Ishikawa (cell line): ENCODE results near the gene BTBD9.

Source experiments
- CEBPB ChIP-seq: IDR thresholded peaks from 2 replicates; pipeline ENCODE4 v1.6.1; 2012
- CREB1 ChIP-seq: IDR thresholded peaks from 2 replicates; pipeline ENCODE4 v1.6.1; 2012; ENCODE audit warnings: low read depth
- EGR1 ChIP-seq: IDR thresholded peaks from 2 replicates; pipeline ENCODE4 v1.6.1; 2012
- EP300 ChIP-seq: IDR thresholded peaks from 2 replicates; pipeline ENCODE4 v1.6.1; 2012; ENCODE audit warnings: borderline replicate concordance
- FOXM1 ChIP-seq: IDR thresholded peaks from 2 replicates; pipeline ENCODE4 v1.6.1; 2012; ENCODE audit warnings: low read depth, borderline replicate concordance
- MAX ChIP-seq: IDR thresholded peaks from 2 replicates; pipeline ENCODE4 v1.6.1; 2012
- NFIC ChIP-seq: IDR thresholded peaks from 2 replicates; pipeline ENCODE4 v1.6.1; 2012
- RAD21 ChIP-seq: IDR thresholded peaks from 2 replicates; pipeline ENCODE4 v1.6.1; 2012; ENCODE audit warnings: low read depth
- TAF1 ChIP-seq: IDR thresholded peaks from 2 replicates; pipeline ENCODE4 v1.6.1; 2012; ENCODE audit warnings: low read depth, mild to moderate bottlenecking
- TCF12 ChIP-seq: IDR thresholded peaks from 2 replicates; pipeline ENCODE4 v1.6.1; 2012; ENCODE audit warnings: low read depth
- TEAD4 ChIP-seq: IDR thresholded peaks from 2 replicates; pipeline ENCODE4 v1.6.1; 2012
- YY1 ChIP-seq: IDR thresholded peaks from 2 replicates; pipeline ENCODE4 v1.6.1; 2012; ENCODE audit warnings: low read depth
- ZBTB7A ChIP-seq: IDR thresholded peaks from 2 replicates; pipeline ENCODE4 v1.6.1; 2012; ENCODE audit warnings: low read depth
- TF ChIP-seq, protein P1 (sequence below): IDR thresholded peaks from 2 replicates; pipeline ENCODE4 v1.6.1; 2012; ENCODE audit warnings: low read depth, mild to moderate bottlenecking
- TF ChIP-seq, protein P2 (sequence below): IDR thresholded peaks from 2 replicates; pipeline ENCODE4 v1.6.1; 2012

The BTBD9 gene

GRCh38 chr6:38378801-38379200, 260.9 kb downstream of the BTBD9 start:
- TF ChIP-seq, protein P1, sequence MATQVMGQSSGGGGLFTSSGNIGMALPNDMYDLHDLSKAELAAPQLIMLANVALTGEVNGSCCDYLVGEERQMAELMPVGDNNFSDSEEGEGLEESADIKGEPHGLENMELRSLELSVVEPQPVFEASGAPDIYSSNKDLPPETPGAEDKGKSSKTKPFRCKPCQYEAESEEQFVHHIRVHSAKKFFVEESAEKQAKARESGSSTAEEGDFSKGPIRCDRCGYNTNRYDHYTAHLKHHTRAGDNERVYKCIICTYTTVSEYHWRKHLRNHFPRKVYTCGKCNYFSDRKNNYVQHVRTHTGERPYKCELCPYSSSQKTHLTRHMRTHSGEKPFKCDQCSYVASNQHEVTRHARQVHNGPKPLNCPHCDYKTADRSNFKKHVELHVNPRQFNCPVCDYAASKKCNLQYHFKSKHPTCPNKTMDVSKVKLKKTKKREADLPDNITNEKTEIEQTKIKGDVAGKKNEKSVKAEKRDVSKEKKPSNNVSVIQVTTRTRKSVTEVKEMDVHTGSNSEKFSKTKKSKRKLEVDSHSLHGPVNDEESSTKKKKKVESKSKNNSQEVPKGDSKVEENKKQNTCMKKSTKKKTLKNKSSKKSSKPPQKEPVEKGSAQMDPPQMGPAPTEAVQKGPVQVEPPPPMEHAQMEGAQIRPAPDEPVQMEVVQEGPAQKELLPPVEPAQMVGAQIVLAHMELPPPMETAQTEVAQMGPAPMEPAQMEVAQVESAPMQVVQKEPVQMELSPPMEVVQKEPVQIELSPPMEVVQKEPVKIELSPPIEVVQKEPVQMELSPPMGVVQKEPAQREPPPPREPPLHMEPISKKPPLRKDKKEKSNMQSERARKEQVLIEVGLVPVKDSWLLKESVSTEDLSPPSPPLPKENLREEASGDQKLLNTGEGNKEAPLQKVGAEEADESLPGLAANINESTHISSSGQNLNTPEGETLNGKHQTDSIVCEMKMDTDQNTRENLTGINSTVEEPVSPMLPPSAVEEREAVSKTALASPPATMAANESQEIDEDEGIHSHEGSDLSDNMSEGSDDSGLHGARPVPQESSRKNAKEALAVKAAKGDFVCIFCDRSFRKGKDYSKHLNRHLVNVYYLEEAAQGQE: no peak
- TF ChIP-seq CEBPB: no peak
- TF ChIP-seq CREB1: no peak
- TF ChIP-seq MAX: no peak
- TF ChIP-seq, protein P2, sequence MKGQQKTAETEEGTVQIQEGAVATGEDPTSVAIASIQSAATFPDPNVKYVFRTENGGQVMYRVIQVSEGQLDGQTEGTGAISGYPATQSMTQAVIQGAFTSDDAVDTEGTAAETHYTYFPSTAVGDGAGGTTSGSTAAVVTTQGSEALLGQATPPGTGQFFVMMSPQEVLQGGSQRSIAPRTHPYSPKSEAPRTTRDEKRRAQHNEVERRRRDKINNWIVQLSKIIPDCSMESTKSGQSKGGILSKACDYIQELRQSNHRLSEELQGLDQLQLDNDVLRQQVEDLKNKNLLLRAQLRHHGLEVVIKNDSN: no peak
- TF ChIP-seq RAD21: no peak
- no peak for TF ChIP-seq NFIC
- TF ChIP-seq TEAD4: no peak
- TF ChIP-seq TAF1: no peak
- TF ChIP-seq EGR1: no peak
- no peak for TF ChIP-seq FOXM1
- TF ChIP-seq ZBTB7A: no peak
- TF ChIP-seq EP300: no peak

GRCh38 chr6:38375937-38376336, 263.8 kb downstream of the BTBD9 start:
- TF ChIP-seq ZBTB7A (no peak), EP300 (no peak), FOXM1 (no peak), NFIC (no peak), RAD21 (no peak), TCF12 (no peak), TAF1 (no peak), EGR1 (no peak), TEAD4 (no peak), CREB1 (no peak), YY1 (no peak), MAX (no peak), CEBPB (no peak)
- TF ChIP-seq, protein P2: no peak
- TF ChIP-seq, protein P1: no peak

DNA sequence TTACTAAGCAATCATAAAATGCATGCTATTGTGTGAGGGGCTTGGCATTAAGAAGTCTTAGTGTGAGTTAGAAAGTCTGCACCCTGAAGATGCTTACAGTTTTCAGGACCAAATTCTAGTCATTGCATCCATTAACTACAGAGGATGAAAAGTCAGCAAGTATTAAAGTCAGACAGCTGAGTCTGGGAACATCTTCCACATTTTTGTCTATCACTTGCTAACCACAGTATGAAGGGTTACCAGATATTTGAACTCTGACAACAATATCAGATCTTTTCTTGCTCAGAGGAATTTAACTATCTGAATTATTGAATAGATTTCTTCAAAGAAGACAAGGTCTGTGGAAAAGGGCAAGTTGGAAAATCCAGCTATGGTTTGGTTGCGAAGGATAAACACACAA, 264.4 kb downstream of the BTBD9 start:
- TF ChIP-seq RAD21 (no peak), EP300 (no peak), EGR1 (no peak), TEAD4 (no peak), CREB1 (no peak), FOXM1 (no peak), TAF1 (no peak)
- TF ChIP-seq, protein P2: no peak

- TF ChIP-seq YY1 (no peak), CREB1 (no peak)
These were observed 267.8 kb downstream of the BTBD9 start for GRCh38 chr6:38371881-38372280.

- no peak for TF ChIP-seq FOXM1
- no peak for TF ChIP-seq ZBTB7A
- TF ChIP-seq CEBPB: no peak
- no peak for TF ChIP-seq NFIC
These were observed 268.8 kb downstream of the BTBD9 start for GRCh38 chr6:38370653-38371601.

GRCh38 chr6:38367231-38367630, 272.5 kb downstream of the BTBD9 start:
- TF ChIP-seq ZBTB7A: no peak
- TF ChIP-seq, protein P2: no peak
- TF ChIP-seq EGR1: no peak
- TF ChIP-seq CREB1: no peak
- no peak for TF ChIP-seq TCF12
- TF ChIP-seq NFIC: no peak
- TF ChIP-seq TEAD4: no peak
- no peak for TF ChIP-seq EP300
- no peak for TF ChIP-seq MAX
- TF ChIP-seq, protein P1: no peak
